A549 (cell line): Measurements from ENCODE around the gene DNM3. TPM values are rescaled to one million over a fixed set of nuclear protein-coding genes. Genes with fewer than 3 reads are reported as not detected.

Source experiments
- ATAC-seq, 2 experiments: fragments of 200-7000 bp in 1 of 2; fragments of >200 bp in 1 of 2; cut with Nextera tagmentation in 1 of 2; cut with Tn5 transposase in 1 of 2; 3 replicates each; pipeline versions ENCODE4 v1.8.0 to v1.9.1; 2018 to 2020; ENCODE audit warnings: mild to moderate bottlenecking in 1 of 2, moderate library complexity in 1 of 2
- CTCF ChIA-PET: fragments of 300-600 bp; sonication (Branson Sonifier 250); formaldehyde crosslinking; extraction: SDS; loops from one replicate; lab custom pipeline; 2021; ENCODE audit warnings: antibody characterized with exemption, inconsistent platforms; lab: Yijun Ruan, JAX
- POLR2A ChIA-PET: fragments of 350-600 bp; formaldehyde crosslinking; extraction: SDS; loops from one replicate; lab custom pipeline; 2021; ENCODE audit warnings: antibody characterized with exemption, inconsistent platforms; lab: Yijun Ruan, JAX
- DNase-seq, 2 experiments: peaks; one replicate each; pipeline versions ENCODE4 v3.0.0 to v3.0.0-alpha.2; 2011 to 2016; ENCODE audit warnings: low read depth in 1 of 2, low spot score in 1 of 2
- FAIRE-seq: peaks from 2 replicates; lab custom pipeline; 2011; peaks lifted over from hg19 to GRCh38; lab: Jason Lieb, UNC
- H3K27ac ChIP-seq, 2 experiments: fragments of >200 bp; sonication (Bioruptor Twin); formaldehyde crosslinking; 3 replicates each; pipeline ENCODE4 v1.5.1; 2016 to 2017
- H3K4me1 ChIP-seq: fragments of >200 bp; sonication (Bioruptor Twin); formaldehyde crosslinking; 3 replicates; pipeline ENCODE4 v1.6.1; 2016
- H3K4me2 ChIP-seq: fragments of >200 bp; sonication (Bioruptor Twin); formaldehyde crosslinking; 3 replicates; pipeline ENCODE4 v1.6.1; 2016
- H3K4me3 ChIP-seq: fragments of >200 bp; sonication (Bioruptor Twin); formaldehyde crosslinking; 3 replicates; pipeline ENCODE4 v1.5.1; 2016
- H3K9me3 ChIP-seq: fragments of >200 bp; sonication (Bioruptor Twin); formaldehyde crosslinking; 3 replicates; pipeline ENCODE4 v1.6.1; 2016
- CBX2 ChIP-seq: fragments of 200-600 bp; sonication (generic); IDR thresholded peaks from 2 replicates; pipeline ENCODE4 v1.6.1; 2016; ENCODE audit warnings: low read depth, mild to moderate bottlenecking, borderline replicate concordance
- CHD2 ChIP-seq: fragments of 150-350 bp; IDR thresholded peaks from 2 replicates; pipeline ENCODE4 v1.6.1; 2014; ENCODE audit warnings: low read length; ENCODE audit not compliant: partially characterized antibody
- CTCF ChIP-seq: fragments of >200 bp; sonication (Bioruptor Twin); formaldehyde crosslinking; IDR thresholded peaks from 3 replicates; pipeline ENCODE4 v1.5.1; 2016
- EP300 ChIP-seq, 2 experiments: fragments of >200 bp; sonication (Bioruptor Twin); formaldehyde crosslinking; IDR thresholded peaks; 2 replicates in 1 of 2; 3 replicates in 1 of 2; pipeline ENCODE4 v1.6.1; 2016 to 2017
- FOSL2 ChIP-seq, 2 experiments: fragments of 450-650 bp in 1 of 2; fragments of >200 bp in 1 of 2; sonication (Bioruptor Twin) in 1 of 2; formaldehyde crosslinking; IDR thresholded peaks; 2 replicates each; pipeline versions ENCODE4 v1.5.0 to v1.6.1; 2016 to 2020; ENCODE audit warnings: mild to moderate bottlenecking in 1 of 2, moderate library complexity in 1 of 2
- FOXS1 ChIP-seq: fragments of 250-450 bp; sonication (Bioruptor Pico); IDR thresholded peaks from 2 replicates; pipeline ENCODE4 v1.5.0; 2020; ENCODE audit warnings: mild to moderate bottlenecking, moderate library complexity
- GATA3 ChIP-seq: IDR thresholded peaks from 2 replicates; pipeline ENCODE4 v1.6.1; 2012; ENCODE audit warnings: borderline replicate concordance
- HOXA7 ChIP-seq: fragments of 250-450 bp; sonication (Bioruptor Pico); IDR thresholded peaks from 2 replicates; pipeline ENCODE4 v1.5.0; 2020; ENCODE audit warnings: mild to moderate bottlenecking, moderate library complexity
- HOXB13 ChIP-seq: fragments of 250-450 bp; sonication (Bioruptor Pico); IDR thresholded peaks from 2 replicates; pipeline ENCODE4 v1.5.0; 2020; ENCODE audit warnings: low read depth, mild to moderate bottlenecking, moderate library complexity
- KDM1A ChIP-seq: fragments of 200-600 bp; sonication (generic); IDR thresholded peaks from 2 replicates; pipeline ENCODE4 v1.6.1; 2016; ENCODE audit warnings: low read depth, mild to moderate bottlenecking
- KDM5A ChIP-seq: fragments of 200-600 bp; sonication (generic); IDR thresholded peaks from 2 replicates; pipeline ENCODE4 v1.6.1; 2016; ENCODE audit warnings: antibody characterized with exemption, mild to moderate bottlenecking
- MAX ChIP-seq: IDR thresholded peaks from 2 replicates; pipeline ENCODE4 v1.6.1; 2012
- MAZ ChIP-seq: fragments of 150-350 bp; IDR thresholded peaks from 2 replicates; pipeline ENCODE4 v1.6.1; 2014; ENCODE audit warnings: antibody characterized with exemption, low read depth, low read length, borderline replicate concordance
- NPAS2 ChIP-seq: fragments of 250-450 bp; sonication (Bioruptor Pico); IDR thresholded peaks from 2 replicates; pipeline ENCODE4 v1.8.0; 2022; ENCODE audit warnings: mild to moderate bottlenecking, moderate library complexity, borderline replicate concordance
- NR3C1 ChIP-seq: fragments of >200 bp; sonication (Bioruptor Twin); formaldehyde crosslinking; IDR thresholded peaks from 3 replicates; pipeline ENCODE4 v1.6.1; 2017
- PBX3 ChIP-seq: IDR thresholded peaks from 2 replicates; pipeline ENCODE4 v1.6.1; 2012
- POLR2AphosphoS2 ChIP-seq: conservative IDR thresholded peaks from 2 replicates; pipeline ENCODE4 v1.6.1; 2012; ENCODE audit warnings: low read length, improper control_type of control experiment, inconsistent platforms
- RAD21 ChIP-seq, 2 experiments: fragments of >200 bp in 1 of 2; sonication (Bioruptor Twin) in 1 of 2; formaldehyde crosslinking in 1 of 2; IDR thresholded peaks in 1 of 2; conservative IDR thresholded peaks in 1 of 2; 2 replicates in 1 of 2; 3 replicates in 1 of 2; pipeline ENCODE4 v1.6.1; 2012 to 2018; ENCODE audit warnings: inconsistent platforms in 1 of 2
- RCOR1 ChIP-seq: fragments of 150-350 bp; IDR thresholded peaks from 2 replicates; pipeline ENCODE4 v1.6.1; 2014; ENCODE audit warnings: antibody characterized with exemption, low read length, low read depth
- SREBF2 ChIP-seq: fragments of 450-650 bp; IDR thresholded peaks from 2 replicates; pipeline ENCODE4 v1.6.1; 2014; ENCODE audit warnings: mild to moderate bottlenecking, moderate library complexity
- TP53 ChIP-seq: fragments of 250-450 bp; sonication (Bioruptor Pico); IDR thresholded peaks from 2 replicates; pipeline ENCODE4 v1.5.0; 2021; ENCODE audit warnings: mild to moderate bottlenecking, moderate library complexity
- USF2 ChIP-seq: fragments of 450-650 bp; IDR thresholded peaks from 2 replicates; pipeline ENCODE4 v1.6.1; 2014; ENCODE audit warnings: antibody characterized with exemption
- ZFP36 ChIP-seq: fragments of 450-650 bp; IDR thresholded peaks from 2 replicates; pipeline ENCODE4 v1.6.1; 2014; ENCODE audit warnings: borderline replicate concordance; ENCODE audit not compliant: partially characterized antibody
- ZNF302 ChIP-seq: fragments of 250-450 bp; sonication (Bioruptor Pico); IDR thresholded peaks from 2 replicates; pipeline ENCODE4 v1.9.0; 2021; ENCODE audit warnings: inconsistent platforms, mild to moderate bottlenecking, moderate library complexity
- WGBS: methylation state at CpG from one replicate; pipeline ENCODE4 v1.1.6; 2017; ENCODE audit errors: missing lambda C conversion rate; 5-methylcytosine and 5-hydroxymethylcytosine counted together
- polyA plus RNA-seq, 4 experiments: library from polyadenylated mRNA; depleted of rRNA in 3 of 4; stranded (reverse); fragments of >200 nt; fragmentation: RNase III in 1 of 4; extraction: RNeasy Plus Mini Kit Qiagen cat#74134 plus additional on column Dnase treatment in 1 of 4; gene quantifications; 2 replicates in 3 of 4; 3 replicates in 1 of 4; pipeline ENCODE4 v1.2.3, GENCODE V29; 2011 to 2017
- TF ChIP-seq, protein P1 (sequence below): fragments of 250-450 bp; sonication (Bioruptor Pico); IDR thresholded peaks from 2 replicates; pipeline ENCODE4 v1.5.0; 2020; ENCODE audit warnings: low read depth, mild to moderate bottlenecking, moderate library complexity
- TF ChIP-seq, protein P2 (sequence below): fragments of >200 bp; sonication (Bioruptor Twin); formaldehyde crosslinking; IDR thresholded peaks from 3 replicates; pipeline ENCODE4 v1.6.1; 2016

The DNM3 gene
- polyA plus RNA-seq, 2 of the 4 experiments (the other 2 are of a cell fraction) = 0.57 to 1.5 TPM

DNA sequence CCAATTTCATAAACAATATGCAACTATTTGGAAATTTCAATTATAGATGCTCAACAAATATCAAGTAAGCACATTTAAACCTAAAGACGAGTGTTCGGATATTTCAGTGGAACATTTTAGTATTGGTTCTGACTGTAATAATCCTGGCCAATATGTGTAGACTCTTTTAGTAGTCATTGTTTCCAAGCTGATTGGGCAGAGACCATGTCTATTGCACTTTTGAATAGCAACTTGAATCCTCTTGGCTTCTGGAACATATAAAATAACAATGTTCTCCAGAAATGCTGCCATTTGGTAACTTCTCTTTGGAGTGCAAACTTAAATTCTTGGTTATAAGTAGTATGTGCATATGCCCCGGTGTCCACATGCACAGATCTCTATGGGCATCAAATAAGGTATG is 373.7 kb downstream of the DNM3 start:
- DNase-seq (no peak), FAIRE-seq (no peak), ATAC-seq (no peak)
- peaks cover 5% of the 10 kb centered on the region; the same call in 2 of the 3 replicates for H3K4me1 ChIP-seq
- POLR2A ChIA-PET = no interaction called here
- CTCF ChIA-PET = interaction anchor here (1.2 kb wide), 1 partner anchor 174 kb away, joined by 4 read pairs; no protein-coding TSS in a partner anchor
- no peak overlapping the region for H3K4me2 ChIP-seq
- H3K27ac ChIP-seq = no peak overlapping the region
- no peak overlapping the region for H3K4me3 ChIP-seq
- H3K9me3 ChIP-seq = no peaks in the 10 kb centered on the region
- no peak for TF ChIP-seq KDM1A
- TF ChIP-seq CHD2 = no peak
- TF ChIP-seq FOSL2 (IDR thresholded peaks at IDR 0.05) = no peak
- TF ChIP-seq FOSL2 (CRISPR knock-in tag; IDR thresholded peaks at IDR 0.05) = no peak
- no peak for TF ChIP-seq FOXS1 (CRISPR knock-in tag)
- no peak for TF ChIP-seq TP53 (CRISPR knock-in tag)
- TF ChIP-seq, protein P1, sequence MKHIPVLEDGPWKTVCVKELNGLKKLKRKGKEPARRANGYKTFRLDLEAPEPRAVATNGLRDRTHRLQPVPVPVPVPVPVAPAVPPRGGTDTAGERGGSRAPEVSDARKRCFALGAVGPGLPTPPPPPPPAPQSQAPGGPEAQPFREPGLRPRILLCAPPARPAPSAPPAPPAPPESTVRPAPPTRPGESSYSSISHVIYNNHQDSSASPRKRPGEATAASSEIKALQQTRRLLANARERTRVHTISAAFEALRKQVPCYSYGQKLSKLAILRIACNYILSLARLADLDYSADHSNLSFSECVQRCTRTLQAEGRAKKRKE = no peak
- no peak for TF ChIP-seq GATA3
- no peak for TF ChIP-seq HOXA7 (CRISPR knock-in tag)
- WGBS = 88% methylated on average over 3 of the region's 3 CpGs

- H3K4me3 ChIP-seq = no peak overlapping the region
- DNase-seq (no peak), FAIRE-seq (no peak), ATAC-seq (no peak)
- no peak overlapping the region for H3K27ac ChIP-seq
- POLR2A ChIA-PET = no interaction called here
- CTCF ChIA-PET = interaction anchor here (1.1 kb wide), 1 partner anchor 103 kb away, joined by 3 read pairs; no protein-coding TSS in a partner anchor
- H3K4me2 ChIP-seq = peak overlapping the region; percentile 24
- TF ChIP-seq CBX2 (no peak), MAZ (no peak), SREBF2 (no peak), ZFP36 (no peak), CTCF (no peak), RAD21 (conservative IDR thresholded peaks at IDR 0.05 in 1 of 2, IDR thresholded peaks at IDR 0.05 in 1 of 2) (no peak), HOXB13 (no peak), TP53 (CRISPR knock-in tag) (no peak), RCOR1 (no peak)
- TF ChIP-seq, protein P2, sequence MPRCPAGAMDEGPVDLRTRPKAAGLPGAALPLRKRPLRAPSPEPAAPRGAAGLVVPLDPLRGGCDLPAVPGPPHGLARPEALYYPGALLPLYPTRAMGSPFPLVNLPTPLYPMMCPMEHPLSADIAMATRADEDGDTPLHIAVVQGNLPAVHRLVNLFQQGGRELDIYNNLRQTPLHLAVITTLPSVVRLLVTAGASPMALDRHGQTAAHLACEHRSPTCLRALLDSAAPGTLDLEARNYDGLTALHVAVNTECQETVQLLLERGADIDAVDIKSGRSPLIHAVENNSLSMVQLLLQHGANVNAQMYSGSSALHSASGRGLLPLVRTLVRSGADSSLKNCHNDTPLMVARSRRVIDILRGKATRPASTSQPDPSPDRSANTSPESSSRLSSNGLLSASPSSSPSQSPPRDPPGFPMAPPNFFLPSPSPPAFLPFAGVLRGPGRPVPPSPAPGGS = no peak
- H3K4me1 ChIP-seq = peaks cover 7% of the 10 kb centered on the region; the same call in 2 of the 3 replicates
- no peaks in the 10 kb centered on the region for H3K9me3 ChIP-seq
- 19% methylated on average over 1 of the region's 1 CpG for WGBS
These were observed 378.7 kb downstream of the DNM3 start for GRCh38 chr1:172219966-172220365.

GRCh38 chr1:172220376-172220775 is 379.1 kb downstream of the DNM3 start:
- ATAC-seq = no peak
- Histone ChIP-seq H3K27ac (no peak overlapping the region), H3K9me3 (no peaks in the 10 kb centered on the region), H3K4me3 (no peak overlapping the region), H3K4me1 (peaks cover 7% of the 10 kb centered on the region; the same call in 2 of the 3 replicates), H3K4me2 (peak overlapping the region; percentile 24)
- ChIA-PET POLR2A (no interaction called here), CTCF (interaction anchor here (1.1 kb wide), 1 partner anchor 103 kb away, joined by 3 read pairs; no protein-coding TSS in a partner anchor)
- no peak for FAIRE-seq
- 89% methylated on average over 2 of the region's 2 CpGs for WGBS
- DNase-seq = no peak
- TF ChIP-seq NR3C1 (no peak), CBX2 (no peak), CTCF (no peak), EP300 (IDR thresholded peaks at IDR 0.05) (no peak), USF2 (no peak), PBX3 (no peak), NPAS2 (CRISPR knock-in tag) (no peak), ZNF302 (CRISPR knock-in tag) (no peak), POLR2AphosphoS2 (no peak), KDM5A (no peak), MAX (no peak)
